Neural cell (in vitro differentiated cells): ENCODE results near the gene RNASE4.
"Not testable (repeated sequence)": the region's sequence is repeated elsewhere in the genome, so short reads cannot be mapped to it uniquely, and the experiment has no call there.

Source experiments
- CTCF ChIP-seq: fragments of 450-650 bp; IDR thresholded peaks from 2 replicates; pipeline ENCODE4 v1.5.1; 2014; ENCODE audit warnings: antibody characterized with exemption, mild to moderate bottlenecking, moderate library complexity; ENCODE audit not compliant: poor library complexity, severe bottlenecking
- EP300 ChIP-seq: fragments of 450-650 bp; conservative IDR thresholded peaks from 2 replicates; pipeline ENCODE4 v1.6.1; 2014; ENCODE audit warnings: antibody characterized with exemption, mild to moderate bottlenecking, moderate library complexity; ENCODE audit not compliant: poor library complexity, severe bottlenecking
- EZH2 ChIP-seq: fragments of 200-600, 300-800 bp; shearing (Covaris generic), sonication (generic); IDR thresholded peaks from 2 replicates; pipeline ENCODE4 v1.6.1; 2014; ENCODE audit warnings: antibody characterized with exemption, low read length, borderline replicate concordance, mild to moderate bottlenecking; ENCODE audit not compliant: insufficient read depth, poor library complexity, severe bottlenecking
- MXI1 ChIP-seq: fragments of 450-650 bp; conservative IDR thresholded peaks from 2 replicates; pipeline ENCODE4 v1.6.1; 2014; ENCODE audit warnings: antibody characterized with exemption, mild to moderate bottlenecking; ENCODE audit not compliant: poor library complexity, severe bottlenecking
- POLR2AphosphoS5 ChIP-seq: IDR thresholded peaks from 2 replicates; pipeline ENCODE4 v1.6.1; 2012
- RAD21 ChIP-seq: fragments of 450-650 bp; conservative IDR thresholded peaks from 2 replicates; pipeline ENCODE4 v1.6.1; 2014; ENCODE audit warnings: antibody characterized with exemption, mild to moderate bottlenecking, moderate library complexity
- REST ChIP-seq: IDR thresholded peaks from 2 replicates; pipeline ENCODE4 v1.6.1; 2012; ENCODE audit warnings: borderline replicate concordance
- TAF1 ChIP-seq: IDR thresholded peaks from 2 replicates; pipeline ENCODE4 v1.6.1; 2012; ENCODE audit warnings: low read depth

GRCh38 chr14:20738292-20738691 lies 53.9 kb downstream of the RNASE4 start:
- TF ChIP-seq CTCF, TAF1, POLR2AphosphoS5, REST, RAD21, EP300, EZH2, MXI1: not testable (repeated sequence)
